Epithelial cell of proximal tubule (primary cell): Measurements from ENCODE around the gene SELL. TPM values are rescaled to one million over a fixed set of nuclear protein-coding genes. Genes with fewer than 3 reads are reported as not detected.

Experiments
- DNase-seq: peaks from one replicate; pipeline ENCODE4 v3.0.0-alpha.2; 2011; ENCODE audit warnings: low read depth
- H3K4me3 ChIP-seq: 2 replicates; pipeline ENCODE4 v1.5.1; 2011; ENCODE audit warnings: low read depth, mild to moderate bottlenecking, low read length
- total RNA-seq: library from RNA; depleted of rRNA; stranded (reverse); fragments of >200 nt; gene quantifications from 2 replicates; pipeline ENCODE4 v1.2.3, GENCODE V29; 2015
- TF ChIP-seq, protein P1 (sequence below): conservative IDR thresholded peaks from 2 replicates; pipeline ENCODE4 v1.5.1; 2012; ENCODE audit warnings: low read depth, mild to moderate bottlenecking, low read length

Gene SELL
- total RNA-seq: not detected in 2 replicates

DNA sequence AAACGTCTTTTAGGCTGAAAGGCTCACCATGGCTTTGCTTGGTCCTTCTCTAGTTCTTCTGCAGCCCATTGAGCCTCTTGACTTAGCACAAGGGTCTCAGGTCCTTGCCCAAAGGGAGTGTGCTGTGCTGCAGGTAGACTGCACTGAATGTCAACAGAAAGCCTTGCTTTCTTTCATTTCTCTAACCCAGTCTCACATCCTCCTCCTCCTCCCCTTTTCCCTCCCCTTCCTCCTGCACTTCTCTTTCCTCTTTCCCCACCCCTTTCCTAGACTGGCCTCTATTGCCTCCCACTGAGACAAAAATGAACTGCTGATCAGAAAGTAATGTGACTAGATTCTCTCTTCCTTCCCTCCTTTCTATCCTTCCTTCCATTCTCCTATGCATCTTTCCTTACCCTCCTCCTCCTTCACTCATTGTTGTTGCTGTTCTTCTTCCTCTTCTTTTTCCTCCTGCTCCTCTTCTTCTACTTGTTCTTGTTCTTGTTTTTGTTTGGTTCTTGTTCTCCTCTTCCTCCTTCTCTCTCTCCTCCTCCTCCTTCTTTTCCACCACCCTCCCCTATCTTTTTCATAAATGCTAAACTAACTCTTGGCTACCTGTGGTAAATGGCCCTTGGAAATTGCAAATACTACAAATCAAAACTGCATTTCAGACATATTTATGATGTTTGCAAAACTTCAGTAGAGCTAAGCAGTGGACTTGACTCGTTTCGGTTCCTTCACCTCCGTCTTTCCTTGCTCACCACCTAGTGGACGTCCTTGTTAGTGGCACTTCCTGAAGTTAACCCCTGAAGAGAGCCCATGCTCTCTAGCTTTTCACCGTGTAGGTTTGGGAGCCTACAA lies at the start of gene SELL:
Gene SELL (minus strand): TSS at position 152 of the 840 bp plus-strand sequence. CDS start 122 bp downstream, at position 30.
- peak; percentile 37 for DNase-seq
- TF ChIP-seq, protein P1, sequence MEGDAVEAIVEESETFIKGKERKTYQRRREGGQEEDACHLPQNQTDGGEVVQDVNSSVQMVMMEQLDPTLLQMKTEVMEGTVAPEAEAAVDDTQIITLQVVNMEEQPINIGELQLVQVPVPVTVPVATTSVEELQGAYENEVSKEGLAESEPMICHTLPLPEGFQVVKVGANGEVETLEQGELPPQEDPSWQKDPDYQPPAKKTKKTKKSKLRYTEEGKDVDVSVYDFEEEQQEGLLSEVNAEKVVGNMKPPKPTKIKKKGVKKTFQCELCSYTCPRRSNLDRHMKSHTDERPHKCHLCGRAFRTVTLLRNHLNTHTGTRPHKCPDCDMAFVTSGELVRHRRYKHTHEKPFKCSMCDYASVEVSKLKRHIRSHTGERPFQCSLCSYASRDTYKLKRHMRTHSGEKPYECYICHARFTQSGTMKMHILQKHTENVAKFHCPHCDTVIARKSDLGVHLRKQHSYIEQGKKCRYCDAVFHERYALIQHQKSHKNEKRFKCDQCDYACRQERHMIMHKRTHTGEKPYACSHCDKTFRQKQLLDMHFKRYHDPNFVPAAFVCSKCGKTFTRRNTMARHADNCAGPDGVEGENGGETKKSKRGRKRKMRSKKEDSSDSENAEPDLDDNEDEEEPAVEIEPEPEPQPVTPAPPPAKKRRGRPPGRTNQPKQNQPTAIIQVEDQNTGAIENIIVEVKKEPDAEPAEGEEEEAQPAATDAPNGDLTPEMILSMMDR: peak; percentile 95
- peak within 1 kb of the TSS; percentile 42 for H3K4me3 ChIP-seq

DNA sequence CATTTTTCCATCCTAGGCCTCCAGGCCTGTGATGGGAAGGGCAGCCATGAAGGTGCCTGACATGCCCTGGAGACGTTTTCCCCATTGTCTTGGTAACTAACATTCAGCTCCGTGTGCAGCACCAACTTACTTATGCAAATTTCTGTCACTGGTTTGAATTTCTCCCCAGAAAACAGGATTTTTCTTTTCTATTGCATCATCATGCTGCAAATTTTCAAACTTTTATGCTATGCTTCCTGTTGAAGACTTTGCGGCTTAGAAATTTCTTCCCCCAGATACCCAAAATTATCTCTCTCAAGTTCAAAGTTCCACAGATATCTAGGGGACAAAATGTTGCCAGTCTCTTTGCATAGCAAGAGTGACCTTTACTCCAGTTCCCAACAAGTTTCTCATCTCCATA lies 47.6 kb upstream of the SELL start:
- H3K4me3 ChIP-seq: no peak overlapping the region
- TF ChIP-seq, protein P1: no peak
- no peak for DNase-seq

DNA sequence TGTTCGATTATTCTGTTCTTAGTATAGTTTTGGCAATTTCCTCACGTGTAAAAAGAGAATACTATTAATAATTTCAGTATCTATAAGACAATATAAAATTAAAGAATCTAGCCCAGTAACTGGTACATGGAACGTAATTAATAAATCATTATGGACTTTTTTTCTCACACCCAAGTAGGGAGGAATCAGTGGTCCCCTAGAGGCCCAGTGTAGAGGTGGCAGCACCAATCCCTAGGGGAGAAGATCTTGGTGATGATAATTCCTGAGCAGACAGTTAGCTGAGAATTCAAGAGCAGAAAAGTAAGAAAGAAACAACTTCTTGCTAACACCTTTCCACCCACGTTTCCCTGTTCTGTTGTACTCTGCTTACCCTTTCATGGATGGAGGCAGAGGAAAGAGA lies 42.1 kb upstream of the SELL start:
- no peak for DNase-seq
- TF ChIP-seq, protein P1: no peak
- H3K4me3 ChIP-seq: no peak overlapping the region

DNA sequence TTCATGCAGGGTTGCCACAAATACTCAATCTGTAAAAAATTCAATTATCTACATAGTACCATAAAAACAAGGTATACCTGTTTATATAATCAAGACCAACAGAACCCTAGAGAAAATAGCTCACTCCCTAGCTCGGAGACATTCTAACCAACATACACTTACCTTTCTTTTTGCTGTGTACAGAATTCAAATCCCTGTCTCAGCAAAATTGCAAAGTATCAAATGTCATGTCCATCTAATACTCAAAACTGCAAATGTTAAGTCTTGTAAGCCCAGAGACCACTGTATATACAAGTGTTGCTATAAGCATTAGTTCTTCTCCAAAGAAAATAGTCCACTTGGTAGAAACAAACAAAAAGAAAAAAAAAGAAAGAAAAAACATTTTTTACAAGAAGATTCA lies 38.6 kb upstream of the SELL start:
- H3K4me3 ChIP-seq: no peak overlapping the region
- TF ChIP-seq, protein P1: no peak
- DNase-seq: no peak

DNA sequence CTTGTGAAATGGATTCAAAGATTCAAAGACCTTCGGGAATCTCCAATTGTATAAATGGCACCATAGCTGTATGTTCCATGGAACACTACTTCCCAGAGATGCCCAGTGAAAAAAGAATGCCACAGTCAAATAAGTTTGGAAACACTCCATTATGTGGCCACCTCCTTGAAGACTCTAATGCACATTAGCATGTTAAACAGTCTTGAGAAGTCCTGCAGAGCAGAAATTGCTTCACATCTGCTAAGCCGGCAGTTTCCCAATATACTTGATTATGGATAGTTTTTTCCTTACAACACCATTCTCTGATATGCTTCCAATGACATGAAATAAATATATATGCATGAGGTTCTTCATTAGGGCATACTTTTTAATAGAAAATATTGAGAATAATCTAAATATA lies 35.1 kb upstream of the SELL start:
- no peak for DNase-seq
- TF ChIP-seq, protein P1: no peak

DNA sequence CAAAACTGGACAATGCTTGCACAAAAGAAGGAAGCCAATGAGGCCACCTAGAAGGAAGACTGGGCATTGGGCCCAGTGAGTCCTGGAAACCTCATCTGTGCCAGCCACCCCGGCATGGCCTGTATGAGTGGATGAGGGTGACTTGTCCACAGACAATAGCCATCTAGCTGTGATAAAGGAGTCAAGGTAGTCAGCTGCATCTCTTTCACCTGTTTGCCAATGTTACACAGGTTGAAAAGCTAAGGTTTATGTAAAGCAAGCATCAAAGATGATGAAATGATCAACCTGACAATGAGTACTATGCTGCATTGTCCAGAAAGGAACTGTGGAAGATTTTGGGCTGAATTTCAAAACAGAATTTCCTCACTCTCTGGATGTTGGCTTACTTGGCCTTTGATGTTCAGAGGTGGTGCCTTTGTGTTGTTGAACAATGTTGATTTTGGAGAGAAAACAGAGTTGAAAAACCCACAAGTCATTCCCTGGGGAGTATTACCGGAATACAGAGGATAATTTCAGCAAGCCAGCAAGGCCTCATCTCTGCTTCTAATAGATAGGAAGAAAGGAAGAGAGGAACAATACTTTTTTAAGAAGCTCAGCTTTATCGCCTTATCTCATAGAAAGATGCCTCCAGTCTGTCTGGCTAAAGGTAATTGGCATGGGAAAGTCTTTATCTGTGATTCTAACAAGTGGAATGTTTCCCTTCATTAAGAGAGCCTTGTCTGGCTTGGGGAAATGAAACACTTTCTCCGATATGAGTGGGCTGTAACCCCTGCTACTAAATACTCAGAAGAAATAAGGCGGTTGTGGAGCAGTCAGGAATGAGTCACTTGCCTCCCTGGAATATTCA lies 33.8 kb upstream of the SELL start:
- H3K4me3 ChIP-seq: no peak overlapping the region
- TF ChIP-seq, protein P1: no peak
- no peak for DNase-seq

More for the DNA sequence above, 35.1 kb upstream of the SELL start:
- H3K4me3 ChIP-seq: no peak overlapping the region
